NT2/D1 (cell line): ENCODE measurements around the gene SLC6A18.

ENCODE experiments used
- SUZ12 ChIP-seq: IDR thresholded peaks from 2 replicates; pipeline ENCODE4 v1.6.1; 2011; ENCODE audit not compliant: insufficient read length, insufficient read depth; ENCODE audit errors: extremely low read depth
- YY1 ChIP-seq: IDR thresholded peaks from 2 replicates; pipeline ENCODE4 v1.6.1; 2011; ENCODE audit not compliant: insufficient read length, insufficient read depth
- ZNF274 ChIP-seq: IDR thresholded peaks from 2 replicates; pipeline ENCODE4 v1.6.1; 2011; ENCODE audit warnings: mild to moderate bottlenecking, low read depth, low read length

GRCh38 chr5:1204693-1205242 lies 20.4 kb upstream of the SLC6A18 start:
- TF ChIP-seq ZNF274 = no peak
- TF ChIP-seq SUZ12 = no peak
- no peak for TF ChIP-seq YY1
